Effector CD4-positive, alpha-beta T cell (primary cell): ENCODE measurements around the gene RYR2. TPM values are rescaled to one million over a fixed set of nuclear protein-coding genes. Genes with fewer than 3 reads are reported as not detected.

Source experiments
- DNase-seq: peaks from one replicate; pipeline ENCODE4 v3.0.0-alpha.2; 2020
- total RNA-seq: gene quantifications from one replicate; lab custom pipeline; 2026; lab: John Stamatoyannopoulos, UW

RYR2 gene
- total RNA-seq: not detected

DNA sequence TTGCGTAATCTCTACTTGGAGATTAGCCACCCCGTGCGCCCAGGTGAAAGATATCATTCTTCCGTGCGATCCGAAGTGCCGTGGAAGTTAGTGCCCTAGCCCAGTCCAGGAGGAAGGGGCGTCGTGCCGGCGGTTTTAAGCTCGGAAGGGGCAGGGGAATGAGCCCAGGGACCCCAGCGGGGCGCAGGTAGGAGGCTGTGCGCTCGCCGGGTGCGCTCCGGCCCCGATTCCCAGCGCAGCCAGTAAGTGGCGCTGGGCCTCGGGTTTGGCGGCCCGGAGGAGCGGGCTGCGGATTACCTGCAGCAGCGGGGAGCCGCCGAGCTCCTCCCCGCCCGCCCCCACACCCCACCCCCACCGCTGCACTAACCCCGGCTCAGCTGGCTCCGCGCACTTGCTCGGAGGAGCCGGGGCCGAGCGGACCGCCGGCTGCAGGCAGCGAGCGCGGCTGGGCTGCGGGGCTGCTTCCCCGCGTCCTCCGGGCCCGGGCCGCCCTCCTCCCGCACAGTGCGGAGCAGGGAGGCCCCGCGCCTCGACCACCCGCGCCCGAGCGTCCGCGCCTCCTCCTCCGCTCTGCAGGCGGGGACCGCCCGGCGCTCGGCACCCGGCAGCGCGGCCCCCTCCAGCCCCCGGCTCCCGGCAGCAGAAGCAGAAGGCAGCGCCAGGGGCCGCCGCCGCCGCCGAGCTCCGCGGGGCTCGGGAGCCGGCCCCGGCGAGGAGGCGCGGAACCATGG is at the start of gene RYR2:
TSS of gene RYR2 (plus strand) at position 390 of the 731 bp plus-strand sequence. CDS start at position 728, 338 bp downstream.
- DNase-seq: no peak

GRCh38 chr1:236992449-236992848 is 49.5 kb upstream of the RYR2 start:
- DNase-seq: no peak

DNA sequence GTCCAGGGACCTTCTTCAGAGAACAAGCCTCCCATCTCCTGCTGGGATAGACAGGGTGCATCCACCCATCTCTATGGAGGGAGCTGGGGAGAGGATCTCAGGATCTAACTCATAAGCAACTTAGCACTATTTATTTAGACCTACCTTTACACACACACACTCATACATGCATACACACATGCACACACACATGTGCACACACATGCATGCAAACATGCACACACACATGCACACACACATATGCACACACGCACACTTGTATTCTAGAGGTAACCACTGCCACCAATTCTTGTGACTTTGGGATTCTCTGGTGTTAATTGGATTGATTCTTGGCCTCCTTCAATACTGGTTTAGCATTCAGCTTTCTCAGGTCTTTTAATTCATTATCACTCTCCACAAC is 47.5 kb upstream of the RYR2 start:
- DNase-seq: no peak

- no peak for DNase-seq
Measured at GRCh38 chr1:236997361-236997760, 44.6 kb upstream of the RYR2 start.

GRCh38 chr1:236997882-236998281 is 44.1 kb upstream of the RYR2 start:
- DNase-seq: no peak

DNA sequence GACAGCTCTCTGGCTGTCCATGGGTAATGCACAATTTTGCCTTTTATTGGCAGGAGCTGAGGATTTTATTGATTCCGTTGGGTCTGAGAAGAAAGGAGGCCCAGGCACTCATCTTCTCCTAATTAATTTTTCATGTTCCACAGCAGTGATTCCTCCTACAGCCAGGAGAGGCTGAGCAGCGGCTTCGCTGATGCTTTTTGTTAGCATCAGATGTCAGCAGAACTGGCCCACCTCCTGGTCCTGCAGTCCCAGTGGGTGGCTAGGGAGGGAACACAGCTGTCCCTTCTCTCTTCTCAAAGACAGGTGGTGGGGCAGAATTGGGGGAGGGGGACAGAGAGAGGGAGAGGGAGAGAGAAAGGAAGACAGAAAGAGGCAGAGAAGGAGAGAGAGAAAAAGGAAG is 43.4 kb upstream of the RYR2 start:
- DNase-seq: no peak

GRCh38 chr1:237000191-237000590 is 41.8 kb upstream of the RYR2 start:
- no peak for DNase-seq

DNA sequence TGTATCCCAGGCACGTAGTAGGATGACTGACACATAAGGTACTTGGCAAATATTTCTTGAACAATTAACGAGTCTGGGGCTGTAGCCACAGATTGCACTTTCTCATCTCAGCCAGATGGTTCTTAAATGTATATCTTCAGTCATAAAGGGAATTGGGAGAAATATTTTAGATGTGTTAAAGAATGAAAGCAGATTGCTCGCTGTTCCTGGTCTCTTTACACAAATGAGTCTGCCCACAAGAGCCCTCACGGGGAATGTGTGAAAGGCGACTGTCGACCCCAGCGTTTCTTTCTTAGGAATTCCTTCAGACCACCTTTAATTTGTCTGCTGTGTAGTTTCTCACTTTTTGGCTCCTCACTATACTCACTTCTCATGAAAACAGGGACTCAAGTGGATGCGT is 38.5 kb upstream of the RYR2 start:
- DNase-seq: no peak

- DNase-seq: no peak
Measured at GRCh38 chr1:237004116-237004515, 37.9 kb upstream of the RYR2 start, which contains the start of gene MT1HL1. Gene MT1HL1, minus strand, starts transcription at chr1:237004441. Its CDS starts 69 bp downstream, at chr1:237004372.

GRCh38 chr1:237005674-237006073 is 36.3 kb upstream of the RYR2 start:
- DNase-seq: no peak

GRCh38 chr1:237007147-237007881 is 34.7 kb upstream of the RYR2 start:
- DNase-seq: no peak

DNA sequence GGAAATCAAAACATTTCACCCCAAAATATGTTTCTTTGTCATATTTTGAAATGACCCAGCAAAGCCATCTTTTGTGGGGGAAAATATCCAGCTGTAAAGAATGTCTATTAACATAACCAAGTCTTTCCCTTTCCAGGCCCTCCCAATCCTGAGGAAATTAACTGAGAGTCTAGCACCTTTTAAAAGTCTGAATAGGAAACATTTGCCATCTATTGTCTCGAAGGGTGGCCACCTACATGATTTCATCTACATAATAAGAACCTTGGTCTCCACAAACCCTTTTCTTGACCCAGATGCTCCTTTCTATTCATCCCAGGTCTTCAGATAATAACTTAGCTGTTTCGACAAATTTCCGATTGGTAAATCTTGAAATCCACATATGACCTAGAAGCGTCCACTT is 32.4 kb upstream of the RYR2 start:
- DNase-seq: no peak

DNA sequence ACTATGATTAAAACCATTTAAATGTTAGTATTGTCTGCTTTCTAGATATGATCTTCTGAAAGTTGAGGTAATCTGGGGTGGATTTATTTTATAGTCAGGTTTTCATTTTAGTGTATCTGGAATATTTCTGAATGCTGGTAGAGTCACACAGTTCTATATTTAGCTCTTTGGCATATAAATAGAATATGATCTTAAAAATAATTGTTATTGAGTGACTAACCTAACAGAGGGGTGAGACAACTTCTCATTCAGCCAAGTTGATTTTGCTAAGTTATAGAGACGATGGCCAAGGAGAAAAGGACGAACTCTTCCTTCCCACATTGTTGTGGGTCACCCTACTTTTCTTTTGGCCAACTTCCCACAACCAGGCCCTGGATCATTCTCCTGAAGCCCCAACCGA is 30.6 kb upstream of the RYR2 start:
- no peak for DNase-seq

DNA sequence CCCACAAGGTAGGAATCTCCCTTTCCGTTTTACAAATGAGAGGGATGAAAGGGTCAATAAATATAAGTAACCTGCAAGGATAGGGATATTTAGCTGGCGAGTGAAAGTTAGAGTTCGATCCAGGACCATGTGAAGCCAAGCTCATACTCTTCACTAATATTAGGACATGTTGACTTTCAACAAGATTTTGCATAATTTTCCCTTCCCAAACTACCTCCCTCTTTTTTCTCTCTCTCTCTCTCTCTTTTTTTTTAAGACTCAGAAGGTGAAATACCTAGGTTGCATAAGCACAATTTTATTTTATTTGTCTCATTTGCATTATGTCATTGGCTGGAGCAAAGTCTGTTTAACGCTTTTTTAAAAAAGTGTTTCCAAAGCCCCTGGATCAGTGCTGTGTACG is 29.6 kb upstream of the RYR2 start:
- no peak for DNase-seq

GRCh38 chr1:237012788-237013383 is 29.1 kb upstream of the RYR2 start:
- DNase-seq: no peak

DNA sequence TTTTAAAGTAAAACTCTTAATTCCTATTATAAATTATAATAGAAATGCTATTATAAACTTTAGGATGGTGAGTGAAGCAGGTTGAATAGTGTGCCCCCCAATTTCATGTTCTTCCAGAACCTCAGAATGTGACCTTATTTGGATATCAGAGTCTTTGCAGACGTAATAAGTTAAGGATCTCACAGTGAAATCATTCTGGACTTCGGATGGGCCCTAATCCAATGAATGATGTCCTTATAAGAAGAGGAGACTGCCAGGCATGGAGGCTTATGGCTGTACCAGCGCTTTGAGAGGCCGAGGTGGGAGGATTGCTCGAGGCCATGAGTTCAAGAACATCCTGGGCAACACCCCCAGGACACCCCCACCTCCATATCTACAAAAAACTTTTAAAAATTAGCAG is 28.4 kb upstream of the RYR2 start:
- no peak for DNase-seq

- DNase-seq: no peak
Measured at GRCh38 chr1:237016626-237017025, 25.4 kb upstream of the RYR2 start.

GRCh38 chr1:237018896-237019295 is 23.1 kb upstream of the RYR2 start:
- DNase-seq: no peak

DNA sequence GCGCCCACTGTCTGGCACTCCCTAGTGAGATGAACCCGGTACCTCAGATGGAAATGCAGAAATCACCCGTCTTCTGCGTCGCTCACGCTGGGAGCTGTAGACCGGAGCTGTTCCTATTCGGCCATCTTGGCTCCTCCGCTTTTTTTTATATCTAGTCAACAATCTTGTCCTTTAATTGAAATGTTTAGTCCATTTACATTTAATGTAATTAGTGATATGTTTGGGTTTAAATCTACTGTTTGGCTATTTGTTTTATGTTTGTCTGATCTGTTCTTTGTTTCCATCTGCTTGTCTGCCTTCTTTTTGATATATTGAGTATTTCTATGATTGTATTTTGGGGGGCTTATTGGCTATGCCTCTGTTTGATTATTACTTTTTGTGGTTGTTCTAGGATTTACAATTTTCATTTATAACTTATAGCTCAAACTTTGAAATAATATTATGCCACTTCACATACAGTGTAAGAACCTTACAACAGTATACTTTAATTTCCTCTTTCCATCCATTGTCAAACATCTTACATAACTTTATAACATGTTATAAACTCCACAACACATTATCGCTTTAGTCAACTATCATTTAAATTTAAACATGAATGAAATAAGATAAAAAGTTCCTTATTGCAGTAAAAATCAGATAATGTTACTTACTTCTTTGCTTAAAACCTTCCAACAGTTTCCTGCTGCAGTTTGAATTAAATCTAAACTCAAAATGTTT is 16.5 kb upstream of the RYR2 start:
- DNase-seq: no peak

DNA sequence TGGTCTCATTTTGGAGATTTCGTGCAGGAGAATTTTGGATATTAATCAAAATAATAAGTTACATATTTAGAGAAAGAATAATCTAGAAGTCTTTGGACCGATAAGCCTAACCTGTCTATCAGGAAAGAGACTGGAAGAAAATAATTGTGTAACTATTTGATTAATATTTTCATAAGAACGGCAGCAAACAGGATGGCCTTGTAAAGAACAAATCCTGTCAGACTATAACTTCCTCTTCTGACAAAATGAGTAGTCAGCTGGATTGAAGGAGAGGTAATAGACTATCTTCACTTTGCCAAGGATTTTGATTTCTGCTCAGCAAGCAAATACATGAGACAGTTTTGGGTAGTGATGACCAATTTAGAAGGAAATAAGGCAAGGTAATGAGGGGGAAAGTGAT is 12.7 kb upstream of the RYR2 start:
- DNase-seq: no peak

DNA sequence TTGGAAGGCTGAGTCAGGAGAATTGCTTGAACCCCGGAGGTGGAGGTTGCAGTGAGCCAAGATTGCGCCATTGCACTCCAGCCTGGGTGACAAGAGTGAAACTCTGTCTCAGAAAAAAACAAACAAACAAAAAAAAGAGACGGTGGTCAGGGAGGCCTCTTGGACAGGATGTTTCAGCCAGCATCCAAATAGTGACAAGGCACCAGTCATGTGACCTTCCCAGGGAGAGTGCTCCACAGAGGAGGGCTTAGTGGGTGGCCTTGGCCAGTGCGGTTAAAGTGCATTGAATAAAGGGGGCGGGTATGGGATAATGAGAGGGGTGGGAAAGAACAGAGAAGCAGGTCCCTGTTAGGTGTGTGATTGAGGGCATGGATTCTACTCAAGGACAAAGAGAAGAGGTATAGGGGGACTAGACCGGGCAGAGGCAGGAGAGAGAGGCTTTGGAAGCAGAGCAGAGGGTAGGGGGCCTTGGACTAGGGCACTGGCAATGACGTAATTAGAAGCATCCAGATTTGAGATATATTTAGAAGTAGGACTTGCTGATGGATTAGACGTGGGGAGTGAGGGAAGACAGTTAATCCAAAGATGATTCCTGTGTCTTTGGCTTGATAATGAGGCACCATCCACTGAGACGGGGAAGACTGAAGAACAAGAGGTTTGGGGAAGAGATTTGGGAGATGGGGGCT is 12.0 kb upstream of the RYR2 start:
- DNase-seq: no peak

DNA sequence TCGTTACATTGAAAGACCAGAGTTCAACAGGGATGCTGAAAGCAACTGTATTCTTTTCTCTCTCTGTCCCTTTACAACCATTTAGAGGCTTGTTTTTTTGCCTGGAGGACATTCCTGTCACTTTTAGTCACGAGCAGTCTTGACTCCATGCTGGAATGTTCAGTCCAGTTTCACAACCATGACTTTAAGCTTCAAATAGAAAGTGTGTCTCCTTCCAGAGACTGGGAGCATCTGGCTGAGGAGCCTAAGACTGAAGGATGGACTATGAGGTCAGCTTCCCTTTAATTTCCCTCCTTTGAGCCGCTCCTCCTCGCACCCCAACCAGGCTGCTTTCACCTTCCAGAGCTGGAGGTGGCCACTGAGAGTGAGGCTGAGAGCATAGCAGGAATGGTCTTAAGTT is 10.5 kb upstream of the RYR2 start:
- DNase-seq: no peak

DNA sequence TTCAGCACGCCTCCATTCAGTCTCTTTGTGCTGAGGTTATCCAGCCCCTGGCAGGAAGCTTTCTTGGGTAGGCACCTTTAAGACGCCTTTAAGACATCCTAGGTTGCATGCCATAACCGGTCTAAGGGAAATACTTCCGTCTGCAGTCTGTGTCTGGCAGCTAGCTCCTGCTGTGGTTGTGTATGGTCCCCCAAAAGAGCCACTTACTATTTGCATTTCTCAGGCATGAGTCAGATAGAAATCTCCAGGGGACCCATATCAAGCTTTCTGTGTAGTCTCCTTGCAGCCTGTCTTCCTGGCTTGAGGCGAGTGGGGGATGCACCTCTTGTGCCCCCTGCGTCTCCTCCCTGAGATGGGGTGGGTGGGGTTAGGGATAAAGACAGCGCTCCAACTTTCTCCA is 10.0 kb upstream of the RYR2 start:
- DNase-seq: no peak
